Measurements from ENCODE around the gene DOCK4. TPM values are rescaled to one million over a fixed set of nuclear protein-coding genes. Genes with fewer than 3 reads are reported as not detected.

DOCK4 gene
- total and polyA plus RNA-seq, 4 donors, result 2.9 to 94.3 (median 20.0) TPM

- intact Hi-C loops (cut with DNase I), result loop anchor here (5.0 to 10.0 kb wide), 4 partner anchors 172 to 1649 kb away; partner anchors contain the start of gene IMMP2L (in 1 of the 2)
- Histone ChIP-seq H3K9me3 (ENCODE audit: control insufficient read depth, low read length) (no peaks in the 10 kb centered on the region), H3K27ac (ENCODE audit: low read depth in 1 of 2, low read length in 2 of 2) (no peak overlapping the region), H3K36me3 (ENCODE audit: control insufficient read depth in 1 of 2, insufficient read depth in 2 of 2, low read length in 1 of 2) (peaks cover 5 to 6% of the 10 kb centered on the region in 2 donors), H3K27me3 (ENCODE audit: control insufficient read depth in 1 of 2, insufficient read depth in 2 of 2, low read length in 1 of 2) (no peaks in the 10 kb centered on the region), H3K4me3 (ENCODE audit: low read length in 2 of 2) (no peak overlapping the region), H3K4me1 (ENCODE audit: control insufficient read depth in 1 of 2, insufficient read depth in 2 of 2, low read length in 2 of 2) (peaks cover 0 to 1% of the 10 kb centered on the region in 2 donors)
- no peak for ATAC-seq (ENCODE audit: low FRiP score)
- WGBS, 2 donors, result 46 to 51% methylated on average over 4 of the region's 4 CpGs
- DNase-seq, result no peak
These were observed 469.7 kb downstream of the DOCK4 start for GRCh38 chr7:111736552-111736874.

GRCh38 chr7:111735661-111736551 is 470.3 kb downstream of the DOCK4 start:
- 46 to 49% methylated on average over 11 of the region's 11 CpGs for WGBS, 2 donors
- peaks cover 5 to 6% of the 10 kb centered on the region in 2 donors for H3K36me3 ChIP-seq (ENCODE audit: control insufficient read depth in 1 of 2, insufficient read depth in 2 of 2, low read length in 1 of 2)
- H3K4me3 ChIP-seq (ENCODE audit: low read length in 2 of 2), result no peak overlapping the region
- no peak for DNase-seq
- peaks cover 0 to 1% of the 10 kb centered on the region in 2 donors for H3K4me1 ChIP-seq (ENCODE audit: control insufficient read depth in 1 of 2, insufficient read depth in 2 of 2, low read length in 2 of 2)
- no peaks in the 10 kb centered on the region for H3K27me3 ChIP-seq (ENCODE audit: control insufficient read depth in 1 of 2, insufficient read depth in 2 of 2, low read length in 1 of 2)
- no peak overlapping the region for H3K27ac ChIP-seq (ENCODE audit: low read depth in 1 of 2, low read length in 2 of 2)
- intact Hi-C loops (cut with DNase I), result loop anchor here (5.0 to 10.0 kb wide), 4 partner anchors 171 to 1649 kb away; partner anchors contain the start of gene IMMP2L (in 1 of the 2)
- ATAC-seq (ENCODE audit: low FRiP score), result peak; percentile 84
- H3K9me3 ChIP-seq (ENCODE audit: control insufficient read depth, low read length), result no peaks in the 10 kb centered on the region

- Histone ChIP-seq H3K4me3 (ENCODE audit: low read length in 2 of 2) (no peak overlapping the region), H3K27ac (ENCODE audit: low read depth in 1 of 2, low read length in 2 of 2) (no peak overlapping the region), H3K9me3 (ENCODE audit: control insufficient read depth, low read length) (no peaks in the 10 kb centered on the region), H3K27me3 (ENCODE audit: control insufficient read depth in 1 of 2, insufficient read depth in 2 of 2, low read length in 1 of 2) (no peaks in the 10 kb centered on the region), H3K4me1 (ENCODE audit: control insufficient read depth in 1 of 2, insufficient read depth in 2 of 2, low read length in 2 of 2) (peaks cover 0 to 1% of the 10 kb centered on the region in 2 donors), H3K36me3 (ENCODE audit: control insufficient read depth in 1 of 2, insufficient read depth in 2 of 2, low read length in 1 of 2) (peaks cover 5 to 6% of the 10 kb centered on the region in 2 donors)
- WGBS, 2 donors, result 40 to 42% methylated on average over 4 of the region's 4 CpGs
- intact Hi-C loops (cut with DNase I), result loop anchor here (5.0 to 10.0 kb wide), 5 partner anchors 170 to 1648 kb away; partner anchors contain the start of gene IMMP2L (in 1 of the 2)
- DNase-seq (no peak), ATAC-seq (ENCODE audit: low FRiP score) (no peak)
These were observed 471.1 kb downstream of the DOCK4 start for GRCh38 chr7:111734954-111735660.

- ATAC-seq (ENCODE audit: low FRiP score), result no peak
- Histone ChIP-seq H3K9me3 (ENCODE audit: control insufficient read depth, low read length) (no peaks in the 10 kb centered on the region), H3K36me3 (ENCODE audit: control insufficient read depth in 1 of 2, insufficient read depth in 2 of 2, low read length in 1 of 2) (peaks cover 0 to 5% of the 10 kb centered on the region in 2 donors), H3K4me1 (ENCODE audit: control insufficient read depth in 1 of 2, insufficient read depth in 2 of 2, low read length in 2 of 2) (peaks cover 0 to 1% of the 10 kb centered on the region in 2 donors), H3K27ac (ENCODE audit: low read depth in 1 of 2, low read length in 2 of 2) (no peak overlapping the region), H3K27me3 (ENCODE audit: control insufficient read depth in 1 of 2, insufficient read depth in 2 of 2, low read length in 1 of 2) (no peaks in the 10 kb centered on the region), H3K4me3 (ENCODE audit: low read length in 2 of 2) (no peak overlapping the region)
- WGBS, 2 donors, result 78 to 86% methylated on average over 4 of the region's 4 CpGs
- intact Hi-C loops (cut with DNase I), result loop anchor here (5.0 to 10.0 kb wide), 4 partner anchors 168 to 646 kb away; partner anchors contain the start of gene IMMP2L (in 1 of the 2)
- DNase-seq, result no peak
These were observed 473.3 kb downstream of the DOCK4 start for GRCh38 chr7:111732923-111733322.

GRCh38 chr7:111730476-111731300 is 475.5 kb downstream of the DOCK4 start:
- ATAC-seq (ENCODE audit: low FRiP score), result no peak
- peaks cover 0 to 5% of the 10 kb centered on the region in 2 donors for H3K36me3 ChIP-seq (ENCODE audit: control insufficient read depth in 1 of 2, insufficient read depth in 2 of 2, low read length in 1 of 2)
- no peaks in the 10 kb centered on the region for H3K27me3 ChIP-seq (ENCODE audit: control insufficient read depth in 1 of 2, insufficient read depth in 2 of 2, low read length in 1 of 2)
- DNase-seq, result no peak
- 86 to 87% methylated on average over 13 of the region's 13 CpGs for WGBS, 2 donors
- no peak overlapping the region for H3K4me3 ChIP-seq (ENCODE audit: low read length in 2 of 2)
- H3K4me1 ChIP-seq (ENCODE audit: control insufficient read depth in 1 of 2, insufficient read depth in 2 of 2, low read length in 2 of 2), result peaks cover 0 to 1% of the 10 kb centered on the region in 2 donors
- H3K27ac ChIP-seq (ENCODE audit: low read depth in 1 of 2, low read length in 2 of 2), result no peak overlapping the region
- intact Hi-C loops (cut with DNase I), result loop anchor here (5.0 to 10.0 kb wide), 4 partner anchors 166 to 643 kb away; partner anchors contain the start of gene IMMP2L (in 1 of the 2)
- H3K9me3 ChIP-seq (ENCODE audit: control insufficient read depth, low read length), result no peaks in the 10 kb centered on the region

- WGBS, 2 donors, result 67 to 71% methylated on average over 6 of the region's 6 CpGs
- DNase-seq, result no peak
- no peaks in the 10 kb centered on the region for H3K27me3 ChIP-seq (ENCODE audit: control insufficient read depth in 1 of 2, insufficient read depth in 2 of 2, low read length in 1 of 2)
- no peak overlapping the region for H3K27ac ChIP-seq (ENCODE audit: low read depth in 1 of 2, low read length in 2 of 2)
- no peaks in the 10 kb centered on the region for H3K9me3 ChIP-seq (ENCODE audit: control insufficient read depth, low read length)
- H3K36me3 ChIP-seq (ENCODE audit: control insufficient read depth in 1 of 2, insufficient read depth in 2 of 2, low read length in 1 of 2), result peaks cover 0 to 5% of the 10 kb centered on the region in 2 donors
- H3K4me3 ChIP-seq (ENCODE audit: low read length in 2 of 2), result no peak overlapping the region
- intact Hi-C loops (cut with DNase I), result loop anchor here (5.0 to 10.0 kb wide), 4 partner anchors 165 to 643 kb away; partner anchors contain the start of gene IMMP2L (in 1 of the 2)
- ATAC-seq (ENCODE audit: low FRiP score), result no peak
- peaks cover 0 to 1% of the 10 kb centered on the region in 2 donors for H3K4me1 ChIP-seq (ENCODE audit: control insufficient read depth in 1 of 2, insufficient read depth in 2 of 2, low read length in 2 of 2)
These were observed 476.1 kb downstream of the DOCK4 start for GRCh38 chr7:111730057-111730456.

GRCh38 chr7:111729483-111729882 is 476.7 kb downstream of the DOCK4 start:
- intact Hi-C loops (cut with DNase I), result no loop called here
- peaks cover 0 to 5% of the 10 kb centered on the region in 2 donors for H3K36me3 ChIP-seq (ENCODE audit: control insufficient read depth in 1 of 2, insufficient read depth in 2 of 2, low read length in 1 of 2)
- H3K4me3 ChIP-seq (ENCODE audit: low read length in 2 of 2), result no peak overlapping the region
- 81 to 85% methylated on average over 7 of the region's 7 CpGs for WGBS, 2 donors
- H3K4me1 ChIP-seq (ENCODE audit: control insufficient read depth in 1 of 2, insufficient read depth in 2 of 2, low read length in 2 of 2), result peaks cover 0 to 1% of the 10 kb centered on the region in 2 donors
- ATAC-seq (ENCODE audit: low FRiP score), result no peak
- DNase-seq, result no peak
- no peaks in the 10 kb centered on the region for H3K27me3 ChIP-seq (ENCODE audit: control insufficient read depth in 1 of 2, insufficient read depth in 2 of 2, low read length in 1 of 2)
- H3K9me3 ChIP-seq (ENCODE audit: control insufficient read depth, low read length), result no peaks in the 10 kb centered on the region
- no peak overlapping the region for H3K27ac ChIP-seq (ENCODE audit: low read depth in 1 of 2, low read length in 2 of 2)

GRCh38 chr7:111728635-111728995 is 477.6 kb downstream of the DOCK4 start:
- intact Hi-C loops (cut with DNase I), result no loop called here
- no peak overlapping the region for H3K27ac ChIP-seq (ENCODE audit: low read depth in 1 of 2, low read length in 2 of 2)
- no peaks in the 10 kb centered on the region for H3K4me1 ChIP-seq (ENCODE audit: control insufficient read depth in 1 of 2, insufficient read depth in 2 of 2, low read length in 2 of 2)
- no peaks in the 10 kb centered on the region for H3K9me3 ChIP-seq (ENCODE audit: control insufficient read depth, low read length)
- H3K36me3 ChIP-seq (ENCODE audit: control insufficient read depth in 1 of 2, insufficient read depth in 2 of 2, low read length in 1 of 2), result peaks cover 0 to 5% of the 10 kb centered on the region in 2 donors
- 85 to 87% methylated on average over 16 of the region's 16 CpGs for whole genome bisulfite sequencing, 2 donors
- DNase-seq, result no peak
- H3K27me3 ChIP-seq (ENCODE audit: control insufficient read depth in 1 of 2, insufficient read depth in 2 of 2, low read length in 1 of 2), result no peaks in the 10 kb centered on the region
- no peak overlapping the region for H3K4me3 ChIP-seq (ENCODE audit: low read length in 2 of 2)
- no peak for ATAC-seq (ENCODE audit: low FRiP score)
